KG1 (cell line): Measurements from ENCODE around the gene PSMA1.

Experiments
- DNase-seq: peaks from one replicate; lab custom pipeline; 2025; lab: John Stamatoyannopoulos, UW

The PSMA1 gene

GRCh38 chr11:14529951-14530350 lies 9.8 kb upstream of the PSMA1 start:
- no peak for DNase-seq

- no peak for DNase-seq
Measured at GRCh38 chr11:14529321-14529720, 9.1 kb upstream of the PSMA1 start.

- no peak for DNase-seq
Measured at GRCh38 chr11:14522801-14523200, 2.6 kb upstream of the PSMA1 start.

GRCh38 chr11:14522245-14522644 lies 2.1 kb upstream of the PSMA1 start:
- no peak for DNase-seq

GRCh38 chr11:14520747-14521151 lies 563 bp upstream of the PSMA1 start:
- DNase-seq = no peak

GRCh38 chr11:14519597-14519916 lies 629 bp downstream of the PSMA1 start:
- no peak for DNase-seq

- no peak for DNase-seq
Measured at GRCh38 chr11:14518820-14519219, 1.4 kb downstream of the PSMA1 start.

GRCh38 chr11:14513800-14514199 lies 6.4 kb downstream of the PSMA1 start:
- no peak for DNase-seq

- DNase-seq = no peak
Measured at GRCh38 chr11:14506532-14506931, 13.7 kb downstream of the PSMA1 start.

- DNase-seq = no peak
Measured at GRCh38 chr11:14503023-14503422, 17.2 kb downstream of the PSMA1 start.

GRCh38 chr11:14502039-14502438 lies 18.1 kb downstream of the PSMA1 start:
- DNase-seq = no peak

GRCh38 chr11:14500181-14500651 lies 20.0 kb downstream of the PSMA1 start:
- peak; percentile 52 for DNase-seq

- DNase-seq = peak; percentile 83
Measured at GRCh38 chr11:14499560-14500180, 20.5 kb downstream of the PSMA1 start, which contains the start of gene COPB1. COPB1 (minus strand) TSS chr11:14499811; CDS start chr11:14498928, 883 bp downstream.

- DNase-seq = no peak
Measured at GRCh38 chr11:14499178-14499559, 21.0 kb downstream of the PSMA1 start.

- DNase-seq = no peak
Measured at GRCh38 chr11:14480716-14481115, 39.5 kb downstream of the PSMA1 start.

GRCh38 chr11:14471127-14471526 lies 49.1 kb downstream of the PSMA1 start:
- DNase-seq = no peak

- no peak for DNase-seq
Measured at GRCh38 chr11:14463623-14464022, 56.6 kb downstream of the PSMA1 start.

- no peak for DNase-seq
Measured at GRCh38 chr11:14460147-14460546, 60.0 kb downstream of the PSMA1 start.

GRCh38 chr11:14458377-14458776 lies 61.8 kb downstream of the PSMA1 start:
- DNase-seq = no peak

- no peak for DNase-seq
Measured at GRCh38 chr11:14455648-14456430, 64.3 kb downstream of the PSMA1 start.
